Peyer's patch (tissue), 4 donors: ENCODE results near the gene AADACL3.

Source experiments
- POLR2A ChIP-seq, 2 donors: fragments of 450-650 bp; IDR thresholded peaks; one replicate each; pipeline ENCODE4 v1.5.1; 2017; ENCODE audit warnings: antibody characterized with exemption in 2 of 2, mild to moderate bottlenecking in 2 of 2, moderate library complexity in 2 of 2
- TF ChIP-seq, protein P1 (sequence below), 6 experiments: fragments of 450-650 bp in 4 of 6; fragments of 200-600 bp in 2 of 6; sonication (generic) in 1 of 6; IDR thresholded peaks; one replicate each; pipeline ENCODE4 v1.5.1; 2017 to 2019; ENCODE audit warnings: antibody characterized with exemption in 6 of 6, mild to moderate bottlenecking in 3 of 6, moderate library complexity in 1 of 6

DNA sequence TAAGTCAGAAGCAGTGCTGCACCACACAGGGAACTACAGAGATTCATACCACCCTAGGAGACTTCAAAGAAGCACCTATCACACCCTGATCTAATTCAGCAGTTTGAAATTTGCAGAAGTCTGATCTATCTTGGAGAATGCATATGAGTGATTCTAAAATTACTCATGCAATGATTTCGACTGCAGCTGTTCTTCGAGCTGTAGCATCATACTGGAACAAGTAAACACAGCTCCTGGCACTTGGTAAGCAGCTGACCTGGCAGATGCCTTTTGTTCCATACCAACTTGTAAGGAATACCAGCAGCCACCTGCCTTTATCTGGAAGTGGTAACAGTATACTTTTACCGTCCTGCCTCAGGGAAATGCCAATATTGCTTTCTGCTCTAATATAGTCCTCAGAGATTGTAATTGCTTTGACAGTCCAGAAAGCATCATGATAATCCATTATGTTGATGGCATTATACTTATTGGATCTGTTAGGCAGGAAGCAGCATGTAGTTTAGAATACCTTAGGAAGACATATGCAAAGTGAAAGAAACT lies 46.3 kb upstream of the AADACL3 start:
- TF ChIP-seq, protein P1, sequence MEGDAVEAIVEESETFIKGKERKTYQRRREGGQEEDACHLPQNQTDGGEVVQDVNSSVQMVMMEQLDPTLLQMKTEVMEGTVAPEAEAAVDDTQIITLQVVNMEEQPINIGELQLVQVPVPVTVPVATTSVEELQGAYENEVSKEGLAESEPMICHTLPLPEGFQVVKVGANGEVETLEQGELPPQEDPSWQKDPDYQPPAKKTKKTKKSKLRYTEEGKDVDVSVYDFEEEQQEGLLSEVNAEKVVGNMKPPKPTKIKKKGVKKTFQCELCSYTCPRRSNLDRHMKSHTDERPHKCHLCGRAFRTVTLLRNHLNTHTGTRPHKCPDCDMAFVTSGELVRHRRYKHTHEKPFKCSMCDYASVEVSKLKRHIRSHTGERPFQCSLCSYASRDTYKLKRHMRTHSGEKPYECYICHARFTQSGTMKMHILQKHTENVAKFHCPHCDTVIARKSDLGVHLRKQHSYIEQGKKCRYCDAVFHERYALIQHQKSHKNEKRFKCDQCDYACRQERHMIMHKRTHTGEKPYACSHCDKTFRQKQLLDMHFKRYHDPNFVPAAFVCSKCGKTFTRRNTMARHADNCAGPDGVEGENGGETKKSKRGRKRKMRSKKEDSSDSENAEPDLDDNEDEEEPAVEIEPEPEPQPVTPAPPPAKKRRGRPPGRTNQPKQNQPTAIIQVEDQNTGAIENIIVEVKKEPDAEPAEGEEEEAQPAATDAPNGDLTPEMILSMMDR (IDR thresholded peaks at IDR 0.05) = no peak
- no peak for TF ChIP-seq POLR2A (IDR thresholded peaks at IDR 0.05)
